ENCODE measurements around the gene SYT7. TPM values are rescaled to one million over a fixed set of nuclear protein-coding genes. Genes with fewer than 3 reads are reported as not detected.

The SYT7 gene
- total RNA-seq, 1 experiment from 2014 or later, result 0.47 TPM

DNA sequence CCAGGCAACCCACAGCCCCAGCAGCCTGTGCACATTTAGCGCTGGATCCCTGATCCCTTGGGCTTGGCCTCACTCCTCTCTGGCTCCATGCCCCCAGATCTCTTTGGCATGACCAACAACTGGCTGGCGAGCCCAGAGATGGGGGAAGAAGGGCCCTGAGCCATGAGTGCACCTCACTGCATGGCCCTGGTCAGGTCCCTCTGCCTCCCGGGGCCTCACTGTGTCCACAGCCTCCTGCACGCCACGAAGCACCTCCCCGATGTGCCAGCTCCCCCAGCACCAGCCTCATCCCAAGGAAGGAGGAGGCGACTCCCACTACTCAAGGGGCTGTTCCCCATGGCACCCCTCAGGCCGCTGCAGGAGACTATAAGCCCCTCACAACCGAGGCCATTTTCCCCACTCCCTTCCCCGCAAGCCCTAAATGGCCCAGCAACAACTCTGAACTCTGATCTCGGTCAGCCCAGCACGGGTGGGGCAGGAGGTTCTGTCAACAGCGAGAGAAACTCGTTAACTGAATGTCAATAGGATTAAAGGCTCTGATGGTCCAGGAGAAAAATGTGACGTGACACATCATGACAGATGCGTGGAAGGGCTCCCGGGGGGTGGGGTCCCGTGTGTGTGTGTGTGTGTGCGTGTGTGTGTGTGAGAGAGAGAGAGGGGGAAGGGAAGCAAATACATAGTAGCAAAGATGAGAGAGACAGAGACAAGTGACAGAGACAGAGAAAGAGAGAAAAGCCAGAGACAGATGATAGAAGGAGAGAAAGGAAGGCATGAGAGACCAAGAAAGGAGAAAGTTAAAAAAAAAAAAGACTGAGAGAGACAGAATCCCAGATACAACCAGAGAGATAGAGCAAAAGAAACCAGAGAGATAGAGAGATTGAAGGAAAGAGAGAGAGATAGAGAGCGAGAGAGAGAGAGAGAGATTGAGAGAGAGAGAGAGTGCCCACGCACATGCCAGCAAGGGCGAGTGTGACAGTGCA, 28.4 kb upstream of the SYT7 start:
- DNase-seq (ENCODE audit: extremely low read depth, low read depth), result no peak

DNA sequence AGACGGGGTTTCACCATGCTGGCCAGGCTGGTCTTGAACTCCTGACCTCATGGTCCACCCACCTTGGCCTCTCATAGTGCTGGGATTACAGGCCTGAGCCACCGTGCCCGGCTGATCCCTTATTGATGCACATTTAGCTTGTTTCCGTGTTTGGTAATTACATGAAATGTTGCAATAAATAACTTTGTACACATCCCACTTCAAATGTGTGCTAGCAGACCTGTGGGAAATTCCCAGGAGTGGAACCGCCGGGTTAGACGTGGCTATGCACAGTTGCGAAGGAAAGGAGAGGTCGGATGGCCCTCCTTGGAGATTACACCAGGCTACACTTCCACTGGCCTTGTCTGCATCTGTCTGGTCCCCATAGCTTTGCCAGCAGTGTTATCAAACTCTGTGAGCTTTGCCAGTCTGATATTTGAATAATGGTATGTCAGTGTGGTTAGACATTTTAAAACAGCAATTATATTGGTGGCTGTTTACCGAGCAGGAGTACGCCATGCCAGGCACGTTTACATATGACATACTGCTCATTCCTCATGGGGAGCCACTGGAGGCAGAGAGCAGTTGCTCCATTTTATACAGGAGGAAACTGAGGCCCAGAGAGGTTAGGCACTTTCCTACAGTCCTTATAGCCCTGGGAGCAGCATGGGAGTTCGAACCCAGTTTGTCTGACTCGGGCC, 27.2 kb upstream of the SYT7 start:
- no peak for DNase-seq (ENCODE audit: extremely low read depth, low read depth)

DNA sequence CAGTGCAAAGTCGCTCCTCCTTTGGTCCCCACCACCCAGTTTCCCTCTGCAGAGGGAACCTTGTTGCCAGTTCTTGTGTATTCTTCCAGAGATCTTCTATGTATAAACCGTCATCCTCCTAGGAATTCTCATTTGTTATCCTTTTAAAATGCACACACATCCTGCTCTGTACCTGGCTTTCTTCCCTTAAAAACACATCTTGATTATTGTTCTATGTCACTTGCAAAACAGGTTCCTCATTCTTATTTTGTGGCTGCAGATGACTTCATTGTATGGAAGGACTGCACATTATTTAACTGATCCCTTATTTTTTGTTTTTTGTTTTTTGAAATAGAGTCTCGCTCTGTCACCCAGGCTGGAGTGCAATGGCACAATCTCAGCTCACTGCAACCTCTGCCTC, 26.6 kb upstream of the SYT7 start:
- DNase-seq (ENCODE audit: extremely low read depth, low read depth), result no peak

DNA sequence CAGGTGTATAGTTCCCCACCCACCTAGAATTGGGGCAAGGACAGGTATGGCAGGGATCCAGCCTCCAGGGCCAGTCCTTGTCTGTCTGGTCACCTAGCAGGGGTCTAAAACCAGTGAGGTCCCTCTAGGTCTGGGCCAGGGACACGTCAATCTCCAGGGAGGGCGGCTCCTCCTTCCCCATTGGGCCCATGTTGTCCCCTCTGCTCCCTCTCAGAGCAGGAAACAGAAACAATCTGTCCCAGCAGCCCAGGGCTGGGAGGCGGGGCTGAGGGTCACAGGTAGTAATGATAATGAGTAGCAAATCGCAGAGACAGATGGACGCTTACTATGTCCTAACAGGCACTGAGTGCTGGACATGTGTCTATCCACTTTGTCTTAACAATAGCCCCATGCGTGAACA, 22.8 kb upstream of the SYT7 start:
- DNase-seq (ENCODE audit: extremely low read depth, low read depth), result no peak

- DNase-seq (ENCODE audit: extremely low read depth, low read depth), result no peak
Measured at GRCh38 chr11:61602775-61603569, 22.1 kb upstream of the SYT7 start.

DNA sequence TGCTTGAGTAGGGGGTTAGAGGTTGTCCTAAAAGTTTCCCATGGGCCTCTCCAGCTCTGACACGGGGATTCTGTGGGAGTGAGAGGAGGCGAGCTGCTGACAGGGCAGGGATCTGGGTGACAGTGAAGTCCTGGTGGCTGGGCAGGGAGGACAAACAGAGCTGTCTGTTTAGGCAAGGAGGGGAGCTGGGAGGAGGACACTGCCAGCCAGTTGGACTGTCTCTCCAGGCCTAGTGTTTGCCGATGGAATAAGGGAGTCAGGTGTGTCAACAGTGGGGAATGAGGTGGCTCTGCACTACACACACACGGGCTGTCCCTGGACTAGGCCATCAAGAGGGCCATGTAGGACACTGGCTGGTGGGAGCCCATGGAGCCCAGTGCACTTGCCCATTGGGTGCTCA, 20.6 kb upstream of the SYT7 start:
- no peak for DNase-seq (ENCODE audit: extremely low read depth, low read depth)

- no peak for DNase-seq (ENCODE audit: extremely low read depth, low read depth)
Measured at GRCh38 chr11:61599968-61600710, 19.3 kb upstream of the SYT7 start.

GRCh38 chr11:61598886-61599868, 18.3 kb upstream of the SYT7 start:
- no peak for DNase-seq (ENCODE audit: extremely low read depth, low read depth)

- DNase-seq (ENCODE audit: extremely low read depth, low read depth), result no peak
Measured at GRCh38 chr11:61598374-61598773, 17.5 kb upstream of the SYT7 start.

DNA sequence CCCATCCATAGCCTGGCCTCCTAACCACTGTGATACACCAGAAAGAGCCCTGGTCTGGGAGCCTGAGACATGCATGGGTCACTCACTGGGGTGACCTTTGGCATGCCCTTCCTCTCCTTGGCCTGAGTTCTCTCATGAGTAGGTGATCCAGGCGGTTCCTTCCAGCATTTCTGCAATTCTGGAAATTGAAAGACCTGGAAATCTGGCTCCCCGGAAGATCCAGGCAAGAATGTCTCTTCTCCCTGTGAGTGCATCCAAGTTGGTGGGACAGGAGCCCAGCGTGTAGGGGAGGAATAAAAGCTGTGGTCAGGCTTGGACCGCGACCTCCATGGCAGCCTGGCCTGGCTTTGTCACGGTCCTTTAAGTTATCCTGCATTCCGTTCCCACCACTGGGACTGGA, 16.1 kb upstream of the SYT7 start:
- no peak for DNase-seq (ENCODE audit: extremely low read depth, low read depth)

GRCh38 chr11:61596542-61596941, 15.7 kb upstream of the SYT7 start:
- DNase-seq (ENCODE audit: extremely low read depth, low read depth), result no peak

DNA sequence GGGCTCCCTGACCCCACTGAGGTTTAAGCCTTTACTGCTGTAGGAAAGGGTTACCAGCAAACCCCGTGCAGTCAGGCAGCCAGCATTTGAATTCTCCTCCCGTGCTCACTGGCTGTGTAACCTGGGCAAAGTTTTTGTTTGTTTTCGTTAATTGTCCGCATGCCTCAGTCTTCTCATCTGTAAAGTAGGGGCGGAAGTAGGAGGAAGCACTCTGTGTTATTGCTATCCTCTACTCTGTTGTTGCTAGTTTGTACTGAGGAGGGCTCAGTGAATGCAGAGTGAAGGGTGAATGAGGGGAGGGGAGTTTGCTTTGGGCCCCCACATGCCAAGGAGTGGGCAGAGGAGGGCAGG, 14.0 kb upstream of the SYT7 start:
- no peak for DNase-seq (ENCODE audit: extremely low read depth, low read depth)

DNA sequence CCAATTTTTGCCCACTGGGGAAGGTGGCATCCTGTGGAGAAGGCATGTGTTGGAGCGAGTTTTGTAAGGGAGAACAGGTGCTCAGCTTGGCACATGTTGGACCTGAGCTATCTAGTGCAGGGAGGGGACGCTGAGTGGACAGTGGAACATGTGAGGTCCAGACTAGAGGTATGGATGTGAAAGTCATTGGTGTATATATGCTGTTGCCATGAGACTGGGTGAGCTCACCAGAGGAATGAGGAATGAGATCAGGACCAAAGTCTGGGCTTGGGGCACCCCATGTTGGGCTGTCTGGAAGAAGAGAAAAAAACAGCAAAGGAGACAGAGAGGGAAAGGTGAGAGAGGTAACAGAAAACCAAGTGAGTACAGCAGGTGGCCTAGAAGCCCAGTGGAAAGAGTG, 12.3 kb upstream of the SYT7 start:
- no peak for DNase-seq (ENCODE audit: extremely low read depth, low read depth)

- no peak for DNase-seq (ENCODE audit: extremely low read depth, low read depth)
Measured at GRCh38 chr11:61592176-61592575, 11.3 kb upstream of the SYT7 start.

GRCh38 chr11:61589961-61590360, 9.1 kb upstream of the SYT7 start:
- no peak for DNase-seq (ENCODE audit: extremely low read depth, low read depth)

- no peak for DNase-seq (ENCODE audit: extremely low read depth, low read depth)
Measured at GRCh38 chr11:61588728-61589191, 7.9 kb upstream of the SYT7 start.

DNA sequence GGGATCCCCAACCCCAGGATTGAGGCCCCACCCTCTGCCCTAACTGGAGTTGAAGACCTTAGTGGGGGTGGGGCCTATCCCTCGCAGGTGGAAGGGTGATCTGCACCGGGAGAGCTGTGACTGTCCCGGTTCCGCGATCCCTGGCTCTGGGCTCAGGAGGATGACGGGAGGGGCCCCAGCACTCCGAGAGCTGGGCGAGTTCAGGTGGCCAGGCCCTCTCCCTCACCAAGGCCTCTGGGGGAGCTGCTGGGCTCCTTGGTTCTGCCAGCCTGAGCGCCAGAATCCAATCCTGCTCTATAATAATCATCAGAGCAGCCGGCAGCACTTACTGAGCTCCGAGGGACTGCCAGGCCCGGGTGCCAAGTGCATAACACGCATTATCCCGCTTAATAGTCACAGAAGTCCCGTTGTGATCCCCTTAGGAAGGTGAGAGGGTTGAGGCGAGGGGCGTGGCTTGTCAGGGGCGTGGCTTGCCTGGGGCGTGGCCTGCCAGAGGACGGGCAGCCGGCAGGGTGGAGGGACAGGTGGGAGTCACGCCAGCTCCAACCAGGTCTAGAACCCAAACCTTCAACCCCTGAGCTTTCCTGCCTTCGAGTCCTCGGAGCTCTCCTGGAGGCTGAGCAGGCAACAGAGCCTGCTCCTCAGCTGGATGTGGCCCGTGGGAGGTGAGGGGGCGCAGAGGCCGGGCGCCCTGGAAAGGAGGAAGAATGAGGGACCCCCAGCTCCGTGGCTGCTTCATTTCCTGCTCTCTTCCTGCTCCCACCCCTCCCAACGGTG, 7.3 kb upstream of the SYT7 start:
- peak; percentile 9 for DNase-seq (ENCODE audit: extremely low read depth, low read depth)

DNA sequence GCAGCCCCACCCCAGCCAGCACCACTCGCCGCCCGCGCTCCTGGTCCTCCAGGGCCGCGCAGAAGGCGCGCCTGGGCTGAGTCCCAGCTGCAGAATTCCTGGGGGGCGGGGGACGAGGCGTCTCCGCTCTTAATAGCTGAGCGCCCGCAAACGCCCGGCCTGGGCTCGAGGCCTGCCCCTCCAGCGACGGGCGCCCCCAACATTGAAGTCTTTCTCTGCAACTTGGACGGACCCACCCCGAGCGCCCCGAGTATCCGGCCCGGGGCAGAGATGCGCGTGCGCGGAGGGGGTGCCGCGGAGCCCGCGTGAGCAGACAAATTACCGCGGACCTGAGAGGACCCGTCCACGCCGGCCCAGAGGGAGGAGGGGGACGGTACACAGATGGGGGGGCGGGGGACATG, 6.7 kb upstream of the SYT7 start:
- no peak for DNase-seq (ENCODE audit: extremely low read depth, low read depth)
